Left ventricle myocardium inferior (tissue), 1 donor: ENCODE results near the gene MLIP. TPM values are rescaled to one million over a fixed set of nuclear protein-coding genes. Genes with fewer than 3 reads are reported as not detected.

Source experiments
- DNase-seq: peaks from one replicate; pipeline ENCODE4 v3.0.0-alpha.2; 2020
- H3K27ac ChIP-seq: fragments of 200-600 bp; replicated peaks from 2 replicates; pipeline ENCODE4 v1.8.0; 2021
- H3K27me3 ChIP-seq: fragments of 200-600 bp; 2 replicates; pipeline ENCODE4 v1.8.0; 2021; ENCODE audit warnings: low read depth
- H3K36me3 ChIP-seq: fragments of 200-600 bp; 2 replicates; pipeline ENCODE4 v1.8.0; 2021
- H3K4me1 ChIP-seq: fragments of 200-600 bp; 2 replicates; pipeline ENCODE4 v1.8.0; 2021
- H3K4me3 ChIP-seq: fragments of 200-600 bp; 2 replicates; pipeline ENCODE4 v1.8.0; 2021; ENCODE audit warnings: mild to moderate bottlenecking, moderate library complexity
- H3K9me3 ChIP-seq: fragments of 200-600 bp; replicated peaks from 2 replicates; pipeline ENCODE4 v1.8.0; 2021
- CTCF ChIP-seq: fragments of 200-600 bp; IDR thresholded peaks from 2 replicates; pipeline ENCODE4 v1.8.0; 2021; ENCODE audit warnings: antibody characterized with exemption, mild to moderate bottlenecking, borderline replicate concordance
- intact Hi-C: fragments of 100-400 bp; cut with micrococcal nuclease; formaldehyde crosslinking; loops from one replicate; pipeline ENCODE4 v1.11.0; 2022
- total RNA-seq: library from RNA; stranded (reverse); fragmentation: NEBNext Ultra II Directional; extraction: Animal tissue kit (Norgen Biotek cat#: 25700); gene quantifications from one replicate; pipeline ENCODE4 v1.2.1, GENCODE V29; 2021
- donor health status: DM: no; HTN: yes; CAD: no; lungs with severe emphysema.

Gene MLIP
- total RNA-seq, 1 donor from 2014 or later = 397 TPM

GRCh38 chr6:54262971-54263370 lies 151.7 kb downstream of the MLIP start:
- DNase-seq = no peak
- H3K27ac ChIP-seq = no peak overlapping the region
- no peak overlapping the region for H3K4me3 ChIP-seq
- intact Hi-C loops = no loop called here
- H3K4me1 ChIP-seq = peaks cover 32% of the 10 kb centered on the region
- H3K9me3 ChIP-seq = no peaks in the 10 kb centered on the region
- no peaks in the 10 kb centered on the region for H3K36me3 ChIP-seq
- no peaks in the 10 kb centered on the region for H3K27me3 ChIP-seq
- TF ChIP-seq CTCF = no peak

- Histone ChIP-seq H3K27me3 (no peaks in the 10 kb centered on the region), H3K27ac (no peak overlapping the region), H3K9me3 (no peaks in the 10 kb centered on the region), H3K36me3 (no peaks in the 10 kb centered on the region), H3K4me3 (no peak overlapping the region), H3K4me1 (peaks cover 32% of the 10 kb centered on the region)
- no peak for DNase-seq
- TF ChIP-seq CTCF = no peak
- intact Hi-C loops = no loop called here
Observed at GRCh38 chr6:54264581-54265272, 153.5 kb downstream of the MLIP start.

- Histone ChIP-seq H3K4me1 (peaks cover 20% of the 10 kb centered on the region), H3K36me3 (no peaks in the 10 kb centered on the region), H3K27me3 (no peaks in the 10 kb centered on the region), H3K4me3 (no peak overlapping the region), H3K9me3 (no peaks in the 10 kb centered on the region), H3K27ac (no peak overlapping the region)
- no peak for DNase-seq
- TF ChIP-seq CTCF = no peak
- intact Hi-C loops = no loop called here
Observed at GRCh38 chr6:54266400-54266923, 155.2 kb downstream of the MLIP start.

GRCh38 chr6:54267798-54268197 lies 156.6 kb downstream of the MLIP start:
- H3K4me1 ChIP-seq = peaks cover 20% of the 10 kb centered on the region
- intact Hi-C loops = no loop called here
- no peak overlapping the region for H3K4me3 ChIP-seq
- H3K27ac ChIP-seq = no peak overlapping the region
- peak; percentile 49 for TF ChIP-seq CTCF
- no peaks in the 10 kb centered on the region for H3K27me3 ChIP-seq
- no peak for DNase-seq
- no peaks in the 10 kb centered on the region for H3K9me3 ChIP-seq
- H3K36me3 ChIP-seq = no peaks in the 10 kb centered on the region

- Histone ChIP-seq H3K9me3 (no peaks in the 10 kb centered on the region), H3K36me3 (no peaks in the 10 kb centered on the region), H3K27me3 (no peaks in the 10 kb centered on the region), H3K27ac (no peak overlapping the region), H3K4me3 (no peak overlapping the region), H3K4me1 (peaks cover 5% of the 10 kb centered on the region)
- no peak for TF ChIP-seq CTCF
- intact Hi-C loops = no loop called here
- no peak for DNase-seq
Observed at GRCh38 chr6:54273214-54273820, 162.1 kb downstream of the MLIP start.
